Neural progenitor cell (in vitro differentiated cells): ENCODE data around the gene NPM1. TPM values are rescaled to one million over a fixed set of nuclear protein-coding genes. Genes with fewer than 3 reads are reported as not detected.

Experiments
- DNase-seq: peaks from one replicate; pipeline ENCODE4 v3.0.0-alpha.2; 2016; ENCODE audit warnings: low spot score
- H2AFZ ChIP-seq: fragments of 200-600 bp; sonication (generic); replicated peaks from 2 replicates; pipeline ENCODE4 v1.6.1; 2016; ENCODE audit warnings: antibody characterized with exemption
- H3F3A ChIP-seq: fragments of 200-600 bp; sonication (generic); 2 replicates; pipeline ENCODE4 v1.6.1; 2016; ENCODE audit warnings: antibody characterized with exemption, low read depth
- H3K27ac ChIP-seq: fragments of 200-600 bp; sonication (generic); 2 replicates; pipeline ENCODE4 v1.5.1; 2016; ENCODE audit warnings: mild to moderate bottlenecking
- H3K27me3 ChIP-seq: fragments of 200-600 bp; sonication (generic); 2 replicates; pipeline ENCODE4 v1.6.1; 2016; ENCODE audit warnings: mild to moderate bottlenecking, moderate library complexity
- H3K36me3 ChIP-seq: fragments of 200-600 bp; sonication (generic); 2 replicates; pipeline ENCODE4 v1.5.1; 2016
- H3K4me1 ChIP-seq: fragments of 200-600 bp; sonication (generic); 2 replicates; pipeline ENCODE4 v1.6.1; 2016; ENCODE audit warnings: mixed run types
- H3K4me2 ChIP-seq: fragments of 200-600 bp; sonication (generic); 2 replicates; pipeline ENCODE4 v1.6.1; 2016
- H3K4me3 ChIP-seq: fragments of 200-600 bp; sonication (generic); 2 replicates; pipeline ENCODE4 v1.5.1; 2016
- H3K79me2 ChIP-seq: fragments of 200-600 bp; sonication (generic); 2 replicates; pipeline ENCODE4 v1.6.1; 2016; ENCODE audit warnings: low read depth
- H3K9ac ChIP-seq: fragments of 200-600 bp; sonication (generic); 2 replicates; pipeline ENCODE4 v1.6.1; 2016
- H3K9me3 ChIP-seq: fragments of 200-600 bp; sonication (generic); 2 replicates; pipeline ENCODE4 v1.5.1; 2016; ENCODE audit warnings: low read depth
- H4K20me1 ChIP-seq: fragments of 200-600 bp; sonication (generic); 2 replicates; pipeline ENCODE4 v1.6.1; 2016; ENCODE audit warnings: low read depth
- H3K27ac Mint-ChIP-seq: 3 replicates; pipeline ENCODE4 v1.8.0; 2021; ENCODE audit warnings: mixed read lengths
- H3K27me3 Mint-ChIP-seq: 2 replicates; pipeline ENCODE4 v1.8.0; 2022; ENCODE audit warnings: low read depth, mild to moderate bottlenecking, inconsistent platforms, moderate library complexity, mixed read lengths; ENCODE audit not compliant: insufficient read depth
- H3K36me3 Mint-ChIP-seq: 3 replicates; pipeline ENCODE4 v1.8.0; 2021; ENCODE audit warnings: mixed read lengths
- H3K4me1 Mint-ChIP-seq: 3 replicates; pipeline ENCODE4 v1.8.0; 2021; ENCODE audit warnings: mixed read lengths
- H3K4me3 Mint-ChIP-seq: 3 replicates; pipeline ENCODE4 v1.8.0; 2021; ENCODE audit warnings: mild to moderate bottlenecking, moderate library complexity, mixed read lengths
- H3K9me3 Mint-ChIP-seq: 3 replicates; pipeline ENCODE4 v1.8.0; 2020; ENCODE audit warnings: mixed read lengths
- CTCF ChIP-seq: fragments of 200-600 bp; sonication (generic); IDR thresholded peaks from 2 replicates; pipeline ENCODE4 v1.5.1; 2017; ENCODE audit warnings: antibody characterized with exemption, mild to moderate bottlenecking
- EZH2 ChIP-seq: fragments of 200-600 bp; sonication (generic); IDR thresholded peaks from 2 replicates; pipeline ENCODE4 v1.6.1; 2017; ENCODE audit warnings: antibody characterized with exemption, mild to moderate bottlenecking, moderate library complexity
- EZH2phosphoT487 ChIP-seq: fragments of 200-600 bp; sonication (generic); IDR thresholded peaks from 2 replicates; pipeline ENCODE4 v1.6.1; 2017; ENCODE audit warnings: antibody characterized with exemption
- total RNA-seq: library from RNA; depleted of rRNA; stranded (reverse); fragments of >200 nt; gene quantifications from 2 replicates; pipeline ENCODE4 v1.2.3, GENCODE V29; 2015; ENCODE audit warnings: low replicate concordance

NPM1 gene
- total RNA-seq, 1 donor from 2014 or later, result 3,685 TPM

DNA sequence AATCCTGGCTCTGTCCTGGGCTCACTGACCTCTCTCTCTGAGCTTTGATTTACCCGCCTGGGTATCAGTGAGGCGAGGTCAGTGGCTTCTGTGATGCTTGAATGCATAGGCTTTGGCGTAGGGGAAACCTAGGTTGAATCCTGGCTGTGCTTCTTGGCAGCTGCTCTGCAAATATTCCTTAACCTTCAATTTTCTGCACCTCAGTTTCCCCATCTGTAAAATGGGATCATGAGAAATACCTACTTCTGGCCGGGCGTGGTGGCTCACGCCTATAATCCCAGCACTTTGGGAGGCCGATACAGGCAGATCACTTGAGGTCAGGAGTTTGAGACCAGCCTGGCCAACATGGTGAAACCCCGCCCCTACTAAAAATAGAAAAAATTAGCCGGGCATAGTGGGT is 39.0 kb downstream of the NPM1 start:
- H3K79me2 ChIP-seq, result no peaks in the 10 kb centered on the region
- H3K9ac ChIP-seq, result no peak overlapping the region
- peaks cover 14% of the 10 kb centered on the region for H4K20me1 ChIP-seq
- H3K27me3 ChIP-seq, result peaks cover 19% of the 10 kb centered on the region
- DNase-seq, result no peak
- H3K9me3 Mint-ChIP-seq, result no peaks in the 10 kb centered on the region
- no peak overlapping the region for H3K4me2 ChIP-seq
- H3F3A ChIP-seq, result no peaks in the 10 kb centered on the region
- H3K4me3 Mint-ChIP-seq, result no peak overlapping the region
- H2AFZ ChIP-seq, result no peak overlapping the region
- peaks cover 41% of the 10 kb centered on the region for H3K4me1 Mint-ChIP-seq
- no peak overlapping the region for H3K27ac ChIP-seq
- H3K9me3 ChIP-seq, result no peaks in the 10 kb centered on the region
- peaks cover 19% of the 10 kb centered on the region for H3K27me3 Mint-ChIP-seq
- no peak for TF ChIP-seq CTCF
- TF ChIP-seq EZH2phosphoT487, result no peak
- TF ChIP-seq EZH2, result no peak
- H3K27ac Mint-ChIP-seq, result no peak overlapping the region
- H3K4me1 ChIP-seq, result no peaks in the 10 kb centered on the region
- H3K36me3 ChIP-seq, result no peaks in the 10 kb centered on the region
- H3K36me3 Mint-ChIP-seq, result no peaks in the 10 kb centered on the region
- no peak overlapping the region for H3K4me3 ChIP-seq

DNA sequence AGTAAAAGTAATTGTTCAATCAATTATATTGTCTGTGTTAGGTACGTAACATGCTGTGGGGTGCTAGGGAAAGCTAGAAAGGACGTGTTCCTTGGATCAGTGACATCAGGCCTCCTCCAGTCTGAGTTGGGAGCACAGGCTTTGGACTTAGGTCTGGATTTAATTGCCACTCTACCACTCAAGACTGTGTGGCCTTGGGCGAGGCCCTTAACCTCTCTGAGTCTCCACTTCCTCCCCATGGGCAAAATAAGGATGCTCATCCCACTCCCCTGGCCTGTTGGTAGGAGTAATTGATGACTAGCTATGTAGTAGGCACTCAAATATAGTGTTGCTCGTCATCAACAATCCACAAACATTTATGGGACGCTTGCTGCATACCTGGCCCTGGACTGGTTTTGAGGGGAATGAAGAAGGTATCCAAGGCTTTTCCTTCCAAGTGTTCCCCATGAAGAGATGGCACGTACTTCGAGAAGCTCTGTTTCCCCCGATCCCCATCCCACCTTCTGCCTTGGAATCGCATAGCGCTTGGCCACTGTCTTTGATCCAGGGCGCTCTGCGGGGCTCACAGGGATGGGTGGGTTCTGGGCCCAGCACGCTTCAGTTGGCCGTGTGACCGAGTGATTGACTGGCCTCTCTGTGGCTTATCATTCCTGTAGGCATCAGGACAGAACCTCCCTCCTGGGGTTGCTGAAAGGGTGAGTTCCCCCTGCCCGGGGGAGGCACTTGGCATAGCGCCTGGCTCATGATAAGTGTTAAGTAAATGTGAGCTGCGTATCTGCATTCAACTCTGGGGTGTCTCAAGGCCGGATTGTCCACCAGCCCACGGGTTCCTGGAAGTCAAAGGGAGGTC is 39.9 kb downstream of the NPM1 start:
- Histone ChIP-seq H3K4me2 (no peak overlapping the region), H3F3A (no peaks in the 10 kb centered on the region), H3K27ac (no peak overlapping the region), H3K27me3 (peaks cover 10% of the 10 kb centered on the region), H4K20me1 (peaks cover 6% of the 10 kb centered on the region), H3K36me3 (no peaks in the 10 kb centered on the region), H3K79me2 (no peaks in the 10 kb centered on the region), H3K9ac (no peak overlapping the region), H3K4me1 (no peaks in the 10 kb centered on the region), H3K4me3 (no peak overlapping the region), H3K9me3 (no peaks in the 10 kb centered on the region), H2AFZ (no peak overlapping the region)
- Mint-ChIP-seq H3K27me3 (peaks cover 16% of the 10 kb centered on the region), H3K4me1 (peaks cover 33% of the 10 kb centered on the region), H3K4me3 (no peak overlapping the region), H3K36me3 (no peaks in the 10 kb centered on the region), H3K9me3 (no peaks in the 10 kb centered on the region), H3K27ac (peak overlapping the region; percentile 53)
- TF ChIP-seq EZH2phosphoT487, result no peak
- no peak for TF ChIP-seq EZH2
- no peak for TF ChIP-seq CTCF
- no peak for DNase-seq

- Histone ChIP-seq H3F3A (no peaks in the 10 kb centered on the region), H3K79me2 (no peaks in the 10 kb centered on the region), H3K27ac (no peak overlapping the region), H3K36me3 (no peaks in the 10 kb centered on the region), H3K9me3 (no peaks in the 10 kb centered on the region), H3K4me3 (no peak overlapping the region), H3K27me3 (peaks cover 4% of the 10 kb centered on the region), H3K4me2 (no peak overlapping the region), H3K9ac (no peak overlapping the region), H2AFZ (no peak overlapping the region), H3K4me1 (peaks cover 4% of the 10 kb centered on the region), H4K20me1 (no peaks in the 10 kb centered on the region)
- H3K36me3 Mint-ChIP-seq, result no peaks in the 10 kb centered on the region
- peak overlapping the region; percentile 53 for H3K27ac Mint-ChIP-seq
- H3K9me3 Mint-ChIP-seq, result no peaks in the 10 kb centered on the region
- TF ChIP-seq EZH2 (no peak), CTCF (no peak), EZH2phosphoT487 (no peak)
- DNase-seq, result no peak
- peaks cover 12% of the 10 kb centered on the region for H3K27me3 Mint-ChIP-seq
- H3K4me3 Mint-ChIP-seq, result no peak overlapping the region
- H3K4me1 Mint-ChIP-seq, result peaks cover 33% of the 10 kb centered on the region
Observed at GRCh38 chr5:171428168-171428696, 40.6 kb downstream of the NPM1 start.
